Measurements from ENCODE around the gene TSG101.

DNA sequence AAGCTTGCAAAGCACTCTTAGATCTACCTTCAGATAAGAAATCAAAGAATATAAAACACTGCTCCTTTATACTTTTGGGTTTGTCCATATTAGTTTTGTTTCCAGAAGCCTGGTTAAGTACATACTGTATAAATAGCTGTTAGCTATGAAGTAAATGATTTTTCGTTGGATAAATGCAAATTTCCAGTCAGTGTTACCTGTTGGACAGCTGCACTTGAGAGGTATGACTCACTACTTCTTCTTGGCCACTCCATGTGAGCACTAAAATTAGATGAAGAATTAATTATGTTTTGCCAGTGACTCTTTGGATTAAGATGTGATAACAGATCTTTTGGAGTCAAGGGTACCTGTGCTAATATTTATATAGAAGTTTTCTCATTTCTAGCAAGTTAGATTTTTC, 9.5 kb upstream of the TSG101 start:
- TF ChIP-seq, protein P1, sequence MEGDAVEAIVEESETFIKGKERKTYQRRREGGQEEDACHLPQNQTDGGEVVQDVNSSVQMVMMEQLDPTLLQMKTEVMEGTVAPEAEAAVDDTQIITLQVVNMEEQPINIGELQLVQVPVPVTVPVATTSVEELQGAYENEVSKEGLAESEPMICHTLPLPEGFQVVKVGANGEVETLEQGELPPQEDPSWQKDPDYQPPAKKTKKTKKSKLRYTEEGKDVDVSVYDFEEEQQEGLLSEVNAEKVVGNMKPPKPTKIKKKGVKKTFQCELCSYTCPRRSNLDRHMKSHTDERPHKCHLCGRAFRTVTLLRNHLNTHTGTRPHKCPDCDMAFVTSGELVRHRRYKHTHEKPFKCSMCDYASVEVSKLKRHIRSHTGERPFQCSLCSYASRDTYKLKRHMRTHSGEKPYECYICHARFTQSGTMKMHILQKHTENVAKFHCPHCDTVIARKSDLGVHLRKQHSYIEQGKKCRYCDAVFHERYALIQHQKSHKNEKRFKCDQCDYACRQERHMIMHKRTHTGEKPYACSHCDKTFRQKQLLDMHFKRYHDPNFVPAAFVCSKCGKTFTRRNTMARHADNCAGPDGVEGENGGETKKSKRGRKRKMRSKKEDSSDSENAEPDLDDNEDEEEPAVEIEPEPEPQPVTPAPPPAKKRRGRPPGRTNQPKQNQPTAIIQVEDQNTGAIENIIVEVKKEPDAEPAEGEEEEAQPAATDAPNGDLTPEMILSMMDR (IDR thresholded peaks at IDR 0.05) = no peak
- TF ChIP-seq EP300 (IDR thresholded peaks at IDR 0.05) = no peak

Measured in gastroesophageal sphincter (tissue), 3 donors.